ENCODE results near the gene FAM193A. TPM values are rescaled to one million over a fixed set of nuclear protein-coding genes. Genes with fewer than 3 reads are reported as not detected.

Gene FAM193A
- total RNA-seq, 1 donor from 2014 or later, result 28.9 TPM

- intact Hi-C loops (cut with DNase I), result no loop called here
- TF ChIP-seq, protein P1, sequence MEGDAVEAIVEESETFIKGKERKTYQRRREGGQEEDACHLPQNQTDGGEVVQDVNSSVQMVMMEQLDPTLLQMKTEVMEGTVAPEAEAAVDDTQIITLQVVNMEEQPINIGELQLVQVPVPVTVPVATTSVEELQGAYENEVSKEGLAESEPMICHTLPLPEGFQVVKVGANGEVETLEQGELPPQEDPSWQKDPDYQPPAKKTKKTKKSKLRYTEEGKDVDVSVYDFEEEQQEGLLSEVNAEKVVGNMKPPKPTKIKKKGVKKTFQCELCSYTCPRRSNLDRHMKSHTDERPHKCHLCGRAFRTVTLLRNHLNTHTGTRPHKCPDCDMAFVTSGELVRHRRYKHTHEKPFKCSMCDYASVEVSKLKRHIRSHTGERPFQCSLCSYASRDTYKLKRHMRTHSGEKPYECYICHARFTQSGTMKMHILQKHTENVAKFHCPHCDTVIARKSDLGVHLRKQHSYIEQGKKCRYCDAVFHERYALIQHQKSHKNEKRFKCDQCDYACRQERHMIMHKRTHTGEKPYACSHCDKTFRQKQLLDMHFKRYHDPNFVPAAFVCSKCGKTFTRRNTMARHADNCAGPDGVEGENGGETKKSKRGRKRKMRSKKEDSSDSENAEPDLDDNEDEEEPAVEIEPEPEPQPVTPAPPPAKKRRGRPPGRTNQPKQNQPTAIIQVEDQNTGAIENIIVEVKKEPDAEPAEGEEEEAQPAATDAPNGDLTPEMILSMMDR (IDR thresholded peaks at IDR 0.05), result no peak
- no peak for DNase-seq
Observed at GRCh38 chr4:2621419-2621818, 85.0 kb downstream of the FAM193A start.

GRCh38 chr4:2623442-2623841 lies 87.0 kb downstream of the FAM193A start:
- no peak overlapping the region for H3K4me3 ChIP-seq
- ATAC-seq, result no peak
- peaks cover 31% of the 10 kb centered on the region for H3K36me3 ChIP-seq
- DNase-seq, result peak; percentile 33
- intact Hi-C loops (cut with DNase I), result no loop called here
- no peaks in the 10 kb centered on the region for H3K9me3 ChIP-seq
- H3K4me1 ChIP-seq, result no peaks in the 10 kb centered on the region
- H3K27me3 ChIP-seq, result no peaks in the 10 kb centered on the region
- no peak overlapping the region for H3K27ac ChIP-seq
- TF ChIP-seq, protein P1 (IDR thresholded peaks at IDR 0.05), result no peak

More at GRCh38 chr4:2621419-2621818, 85.0 kb downstream of the FAM193A start:
- Histone ChIP-seq H3K36me3 (peaks cover 13% of the 10 kb centered on the region), H3K4me3 (no peak overlapping the region), H3K27me3 (no peaks in the 10 kb centered on the region), H3K4me1 (no peaks in the 10 kb centered on the region), H3K27ac (no peak overlapping the region), H3K9me3 (no peaks in the 10 kb centered on the region)
- ATAC-seq, result no peak

GRCh38 chr4:2624782-2625530 lies 88.5 kb downstream of the FAM193A start:
- TF ChIP-seq, protein P1 (IDR thresholded peaks at IDR 0.05), result no peak
- peaks cover 41% of the 10 kb centered on the region for H3K36me3 ChIP-seq
- intact Hi-C loops (cut with DNase I), result no loop called here
- no peaks in the 10 kb centered on the region for H3K4me1 ChIP-seq
- H3K27ac ChIP-seq, result no peak overlapping the region
- H3K4me3 ChIP-seq, result no peak overlapping the region
- no peaks in the 10 kb centered on the region for H3K27me3 ChIP-seq
- H3K9me3 ChIP-seq, result no peaks in the 10 kb centered on the region
- DNase-seq (peak; percentile 40), ATAC-seq (no peak)

- intact Hi-C loops (cut with DNase I), result no loop called here
- H3K27me3 ChIP-seq, result no peaks in the 10 kb centered on the region
- no peak overlapping the region for H3K27ac ChIP-seq
- no peak overlapping the region for H3K4me3 ChIP-seq
- DNase-seq (peak; percentile 43), ATAC-seq (no peak)
- H3K9me3 ChIP-seq, result no peaks in the 10 kb centered on the region
- no peaks in the 10 kb centered on the region for H3K4me1 ChIP-seq
- TF ChIP-seq, protein P1 (IDR thresholded peaks at IDR 0.05), result no peak
- H3K36me3 ChIP-seq, result peaks cover 53% of the 10 kb centered on the region
Observed at GRCh38 chr4:2626231-2626630, 89.8 kb downstream of the FAM193A start.

DNA sequence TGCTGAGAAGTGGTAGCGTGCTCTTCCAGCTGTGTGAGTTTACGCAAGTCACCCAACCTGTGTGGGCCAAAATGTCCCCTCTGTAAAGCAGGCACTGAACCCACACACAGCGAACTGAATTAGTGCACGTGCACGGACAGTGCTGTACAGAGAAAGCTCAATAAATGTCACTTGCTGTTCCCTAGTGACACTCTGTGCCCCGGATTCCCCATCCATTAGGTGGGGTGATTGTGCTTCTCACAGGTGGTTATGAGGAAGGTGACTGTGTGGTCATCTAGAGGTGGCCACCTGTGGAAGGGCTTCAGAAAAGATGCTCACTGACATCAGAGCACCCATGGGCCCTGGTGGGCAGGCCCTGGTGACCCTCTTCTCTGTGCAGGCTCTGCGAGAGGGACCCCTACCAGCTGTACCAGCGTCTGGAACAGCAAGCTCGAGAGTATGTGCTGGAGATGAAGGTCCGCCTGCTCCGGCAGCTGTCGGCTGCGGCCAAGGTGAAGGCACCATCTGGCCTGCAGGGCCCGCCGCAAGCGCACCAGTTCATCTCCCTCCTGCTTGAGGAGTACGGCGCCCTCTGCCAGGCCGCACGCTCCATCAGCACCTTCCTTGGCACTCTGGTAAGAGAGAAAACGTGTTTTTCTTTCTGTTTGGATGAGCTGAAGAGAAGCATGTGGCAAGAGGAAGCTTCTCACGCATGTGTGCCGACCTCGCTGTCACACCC lies 94.3 kb downstream of the FAM193A start:
- Histone ChIP-seq H3K4me1 (no peaks in the 10 kb centered on the region), H3K36me3 (peaks cover 86% of the 10 kb centered on the region), H3K4me3 (no peak overlapping the region), H3K27me3 (no peaks in the 10 kb centered on the region), H3K9me3 (no peaks in the 10 kb centered on the region), H3K27ac (no peak overlapping the region)
- DNase-seq, result peak; percentile 62
- ATAC-seq, result no peak
- TF ChIP-seq, protein P1 (IDR thresholded peaks at IDR 0.05), result no peak
- intact Hi-C loops (cut with DNase I), result no loop called here

Measured in upper lobe of right lung (tissue), 1 donor.